SK-N-MC (cell line): ENCODE measurements around the gene ORC2.

Experiments used
- EZH2 ChIP-seq: fragments of 200-600 bp; sonication (generic); IDR thresholded peaks from one replicate; pipeline ENCODE4 v1.6.1; 2017; ENCODE audit warnings: antibody characterized with exemption
- FOXP2 ChIP-seq: optimal IDR thresholded peaks from 2 replicates; pipeline ENCODE3; 2011; ENCODE audit warnings: mild to moderate bottlenecking, moderate library complexity; ENCODE audit not compliant: insufficient read depth; ENCODE audit errors: extremely low read length, control extremely low read depth
- POLR2AphosphoS5 ChIP-seq: IDR thresholded peaks from 2 replicates; pipeline ENCODE4 v1.6.1; 2012; ENCODE audit warnings: mild to moderate bottlenecking, low read depth, low read length, borderline replicate concordance

GRCh38 chr2:200873560-200873959 is 89.9 kb downstream of the ORC2 start:
- TF ChIP-seq EZH2: no peak
- no peak for TF ChIP-seq POLR2AphosphoS5
- TF ChIP-seq FOXP2: no peak
